GM13977 (cell line): ENCODE data around the gene ITGA4.

Experiments used
- DNase-seq: peaks from one replicate; pipeline ENCODE4 v3.0.0; 2012; ENCODE audit warnings: low spot score
- CTCF ChIP-seq: IDR thresholded peaks from 2 replicates; pipeline ENCODE4 v1.5.1; 2012; ENCODE audit warnings: mild to moderate bottlenecking, control low read depth; ENCODE audit not compliant: insufficient read depth; ENCODE audit errors: extremely low read depth, missing control alignments
- in situ Hi-C: fragments of 300-500 bp; cut with MboI; formaldehyde crosslinking; loops from one replicate; pipeline ENCODE4 v1.12.0; 2022; ENCODE audit warnings: low sequenced_read_pairs, low pct_unique_long_range_greater_than_20kb, mixed read lengths, inconsistent platforms; ENCODE audit not compliant: unreplicated experiment

ITGA4 gene

GRCh38 chr2:181575650-181576025 is 118.5 kb downstream of the ITGA4 start:
- DNase-seq = no peak
- in situ Hi-C loops = no loop called here
- no peak for TF ChIP-seq CTCF

- in situ Hi-C loops = no loop called here
- no peak for DNase-seq
- no peak for TF ChIP-seq CTCF
These were observed 119.2 kb downstream of the ITGA4 start for GRCh38 chr2:181576431-181576830.

- in situ Hi-C loops = no loop called here
- TF ChIP-seq CTCF = no peak
- DNase-seq = no peak
These were observed 121.6 kb downstream of the ITGA4 start for GRCh38 chr2:181578829-181579228.

GRCh38 chr2:181581534-181581933 is 124.3 kb downstream of the ITGA4 start:
- no peak for DNase-seq
- TF ChIP-seq CTCF = no peak
- in situ Hi-C loops = loop anchor here (10.0 kb wide), 1 partner anchor 123 kb away; no protein-coding TSS in a partner anchor

- no peak for DNase-seq
- in situ Hi-C loops = loop anchor here (10.0 kb wide), 1 partner anchor 119 kb away; no protein-coding TSS in a partner anchor
- TF ChIP-seq CTCF = no peak
These were observed 128.5 kb downstream of the ITGA4 start for GRCh38 chr2:181585732-181586131.
